IMR-90 (cell line): ENCODE results near the gene PLCXD1.

Source experiments
- CHD1 ChIP-seq: IDR thresholded peaks from 2 replicates; pipeline ENCODE4 v1.6.1; 2012; ENCODE audit warnings: low read depth, low read length, improper control_type of control experiment
- FOS ChIP-seq: fragments of 150-350 bp; IDR thresholded peaks from 2 replicates; pipeline ENCODE4 v1.6.1; 2016; ENCODE audit warnings: low read depth, low read length
- MAZ ChIP-seq: IDR thresholded peaks from 2 replicates; pipeline ENCODE4 v1.6.1; 2012; ENCODE audit warnings: low read depth, mild to moderate bottlenecking, low read length, improper control_type of control experiment, moderate library complexity, borderline replicate concordance
- POLR2A ChIP-seq: IDR thresholded peaks from 2 replicates; pipeline ENCODE4 v1.6.1; 2012; ENCODE audit warnings: mild to moderate bottlenecking, low read depth, low read length
- RAD21 ChIP-seq: IDR thresholded peaks from 2 replicates; pipeline ENCODE4 v1.6.1; 2012; ENCODE audit warnings: low read length, improper control_type of control experiment
- RFX5 ChIP-seq: IDR thresholded peaks from 2 replicates; pipeline ENCODE4 v1.8.0; 2012; ENCODE audit warnings: low read depth, mild to moderate bottlenecking, low read length, moderate library complexity
- SMC3 ChIP-seq: fragments of 150-350 bp; IDR thresholded peaks from 2 replicates; pipeline ENCODE4 v1.6.1; 2016; ENCODE audit warnings: low read depth, mild to moderate bottlenecking, antibody characterized with exemption, low read length, moderate library complexity
- USF2 ChIP-seq: fragments of 150-350 bp; IDR thresholded peaks from 2 replicates; pipeline ENCODE4 v1.6.1; 2017; ENCODE audit warnings: mild to moderate bottlenecking, antibody characterized with exemption, low read length, low read depth
- TF ChIP-seq, protein P1 (sequence below): conservative IDR thresholded peaks from 2 replicates; pipeline ENCODE4 v1.5.1; 2012; ENCODE audit warnings: mild to moderate bottlenecking, low read depth, low read length, improper control_type of control experiment

GRCh38 chrX:323721-324628 lies 42.8 kb downstream of the PLCXD1 start:
- TF ChIP-seq, protein P1, sequence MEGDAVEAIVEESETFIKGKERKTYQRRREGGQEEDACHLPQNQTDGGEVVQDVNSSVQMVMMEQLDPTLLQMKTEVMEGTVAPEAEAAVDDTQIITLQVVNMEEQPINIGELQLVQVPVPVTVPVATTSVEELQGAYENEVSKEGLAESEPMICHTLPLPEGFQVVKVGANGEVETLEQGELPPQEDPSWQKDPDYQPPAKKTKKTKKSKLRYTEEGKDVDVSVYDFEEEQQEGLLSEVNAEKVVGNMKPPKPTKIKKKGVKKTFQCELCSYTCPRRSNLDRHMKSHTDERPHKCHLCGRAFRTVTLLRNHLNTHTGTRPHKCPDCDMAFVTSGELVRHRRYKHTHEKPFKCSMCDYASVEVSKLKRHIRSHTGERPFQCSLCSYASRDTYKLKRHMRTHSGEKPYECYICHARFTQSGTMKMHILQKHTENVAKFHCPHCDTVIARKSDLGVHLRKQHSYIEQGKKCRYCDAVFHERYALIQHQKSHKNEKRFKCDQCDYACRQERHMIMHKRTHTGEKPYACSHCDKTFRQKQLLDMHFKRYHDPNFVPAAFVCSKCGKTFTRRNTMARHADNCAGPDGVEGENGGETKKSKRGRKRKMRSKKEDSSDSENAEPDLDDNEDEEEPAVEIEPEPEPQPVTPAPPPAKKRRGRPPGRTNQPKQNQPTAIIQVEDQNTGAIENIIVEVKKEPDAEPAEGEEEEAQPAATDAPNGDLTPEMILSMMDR = no peak
- no peak for TF ChIP-seq POLR2A
- no peak for TF ChIP-seq FOS
- no peak for TF ChIP-seq MAZ
- no peak for TF ChIP-seq SMC3
- no peak for TF ChIP-seq USF2
- TF ChIP-seq RAD21 = no peak
- TF ChIP-seq CHD1 = no peak
- TF ChIP-seq RFX5 = no peak
